Measurements from ENCODE around the gene RPS26.

GRCh38 chr12:56071648-56072047 lies 29.9 kb downstream of the RPS26 start:
- TF ChIP-seq MAX (IDR thresholded peaks at IDR 0.05), result no peak
- no peak for TF ChIP-seq CTCF (IDR thresholded peaks at IDR 0.05)
